Dedifferentiated amniotic fluid mesenchymal stem cell (primary cell): ENCODE results near the gene EML2.
"Not testable (repeated sequence)": the region's sequence is repeated elsewhere in the genome, so short reads cannot be mapped to it uniquely, and the experiment has no call there.

ENCODE experiments used
- DNase-seq: peaks from one replicate; pipeline ENCODE4 v3.0.0-alpha.2; 2016; ENCODE audit errors: extremely low spot score

EML2 gene

DNA sequence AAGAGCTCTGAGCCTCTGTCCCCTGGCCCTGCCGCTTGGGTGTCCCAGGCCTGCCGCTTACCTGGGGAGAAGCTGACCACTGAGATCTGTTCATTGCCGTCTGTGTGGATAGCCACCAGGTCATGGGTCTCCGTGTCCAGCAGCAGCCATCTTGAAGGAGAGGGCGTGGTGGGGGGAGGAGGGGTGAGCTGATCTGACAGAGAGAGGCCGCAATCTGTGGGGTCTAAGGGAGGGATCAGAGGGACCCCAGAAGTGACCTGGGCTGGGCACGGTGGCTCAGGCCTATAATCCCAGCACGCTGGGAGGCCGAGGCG lies 22.5 kb downstream of the EML2 start:
- DNase-seq, result no peak

DNA sequence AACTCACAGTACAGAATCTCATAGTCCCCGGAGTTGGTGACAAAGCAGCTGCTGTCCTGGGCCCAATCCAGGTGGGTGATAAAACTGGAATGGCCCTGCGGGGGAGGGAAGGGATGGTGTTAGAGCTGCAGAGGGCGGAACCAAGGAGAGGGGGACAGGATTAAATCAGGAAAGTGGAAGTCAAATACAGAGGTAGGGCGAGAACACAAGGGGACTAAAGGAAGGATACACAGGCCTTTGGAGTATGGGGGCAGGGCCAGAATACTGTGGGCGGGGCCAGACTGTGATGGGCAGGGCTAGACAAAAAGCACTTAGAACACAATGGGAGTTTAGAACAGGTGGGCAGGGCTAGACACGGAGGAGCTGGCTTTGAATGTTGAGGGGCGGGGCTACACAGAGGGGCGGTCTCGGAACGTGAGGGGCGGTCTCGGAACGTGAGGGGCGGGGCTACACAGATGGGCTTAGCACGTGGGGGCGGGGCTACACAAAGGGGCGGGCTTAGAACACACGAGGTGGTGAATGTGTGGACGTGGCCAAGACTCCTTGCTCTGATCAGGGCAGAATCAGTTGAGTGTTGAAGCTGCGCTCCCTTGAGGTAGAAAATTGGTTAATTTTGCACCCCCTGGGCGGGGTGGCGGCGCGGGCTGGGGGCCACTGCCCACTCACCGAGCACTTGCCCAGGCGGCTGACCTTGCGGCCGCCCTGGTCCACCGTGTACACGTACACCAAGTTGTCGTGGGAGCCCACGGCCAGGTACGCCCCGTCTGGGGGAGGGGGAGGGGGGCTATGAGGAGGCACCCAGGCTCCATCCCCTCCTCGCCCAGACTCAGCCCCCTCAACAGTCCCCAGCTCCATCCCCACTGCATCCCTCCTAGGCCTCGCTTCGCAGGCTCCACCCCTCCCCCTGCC lies 23.1 kb downstream of the EML2 start:
- DNase-seq, result no peak

DNA sequence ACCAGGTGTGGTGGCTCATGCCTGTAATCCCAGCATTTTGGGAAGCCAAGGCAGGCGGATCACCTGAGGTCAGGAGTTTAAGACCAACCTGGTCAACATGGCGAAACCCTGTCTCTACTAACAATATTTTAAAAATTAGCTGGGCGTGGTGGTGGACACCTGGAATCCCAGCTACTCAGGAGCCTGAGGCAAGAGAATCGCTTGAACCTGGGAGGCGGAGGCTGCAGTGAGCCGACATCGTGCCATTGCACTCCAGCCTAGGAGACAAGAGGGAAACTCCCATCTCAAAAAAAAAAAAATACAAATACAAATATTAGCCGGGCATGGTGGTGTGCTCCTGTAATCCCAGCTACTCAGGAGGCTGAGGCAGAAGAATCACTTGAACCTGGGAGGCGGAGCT lies 24.1 kb downstream of the EML2 start:
- not testable (repeated sequence) for DNase-seq

DNA sequence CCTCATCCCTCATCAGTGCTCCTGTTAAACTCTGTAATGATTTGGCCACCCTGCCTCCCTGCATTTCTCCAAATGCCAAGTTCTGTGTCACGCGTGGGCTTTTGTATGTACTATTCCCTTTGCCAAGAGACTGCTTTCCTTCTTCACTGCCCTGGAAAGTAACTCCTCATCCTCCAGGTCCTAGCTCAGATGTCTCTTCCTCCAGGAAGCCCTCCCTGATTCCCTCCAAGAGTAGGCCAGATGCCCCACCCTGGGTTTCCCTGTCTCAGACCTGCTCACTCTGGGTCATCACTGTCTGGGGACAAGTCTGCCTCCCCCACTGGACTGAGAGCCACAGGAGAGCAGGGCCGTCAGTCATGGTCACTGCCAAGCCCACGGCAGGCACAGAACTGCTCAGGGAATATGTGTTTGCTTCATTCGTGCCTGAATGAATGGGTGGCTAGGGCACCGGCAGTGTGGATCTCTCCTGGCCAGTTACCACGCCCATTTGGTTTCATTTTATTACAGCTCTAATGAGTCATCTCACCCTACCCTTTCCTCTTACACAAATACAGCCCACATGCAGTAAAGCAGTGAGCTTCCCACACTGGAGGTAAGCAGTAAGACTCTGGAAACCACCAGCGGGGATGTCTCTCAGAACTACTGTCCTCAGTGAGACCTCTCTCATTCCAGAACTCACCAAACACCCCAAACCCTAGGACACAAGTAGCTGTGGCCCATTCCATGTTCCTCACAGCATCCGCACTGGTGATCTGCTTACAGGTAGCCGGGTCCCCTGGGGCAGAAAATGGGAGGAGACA lies 25.1 kb downstream of the EML2 start:
- peak; percentile 81 for DNase-seq

DNA sequence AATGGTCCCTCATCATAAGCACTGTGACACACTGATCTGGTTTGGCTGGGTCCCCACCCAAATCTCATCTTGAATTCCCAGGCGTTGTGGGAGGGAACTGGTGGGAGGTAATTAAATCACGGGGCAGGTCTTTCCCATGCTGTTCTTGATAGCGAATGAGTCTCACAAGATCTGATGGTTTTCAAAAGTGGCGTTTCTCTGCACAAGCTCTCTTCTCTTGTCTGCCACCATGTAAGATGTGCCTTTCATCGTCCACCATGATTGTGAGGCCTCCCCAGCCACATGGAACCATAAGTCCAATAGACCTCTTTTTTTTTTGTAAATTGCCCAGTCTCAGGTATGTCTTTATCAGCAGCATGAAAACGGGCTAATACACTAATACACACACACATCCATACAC lies 30.2 kb downstream of the EML2 start:
- no peak for DNase-seq

DNA sequence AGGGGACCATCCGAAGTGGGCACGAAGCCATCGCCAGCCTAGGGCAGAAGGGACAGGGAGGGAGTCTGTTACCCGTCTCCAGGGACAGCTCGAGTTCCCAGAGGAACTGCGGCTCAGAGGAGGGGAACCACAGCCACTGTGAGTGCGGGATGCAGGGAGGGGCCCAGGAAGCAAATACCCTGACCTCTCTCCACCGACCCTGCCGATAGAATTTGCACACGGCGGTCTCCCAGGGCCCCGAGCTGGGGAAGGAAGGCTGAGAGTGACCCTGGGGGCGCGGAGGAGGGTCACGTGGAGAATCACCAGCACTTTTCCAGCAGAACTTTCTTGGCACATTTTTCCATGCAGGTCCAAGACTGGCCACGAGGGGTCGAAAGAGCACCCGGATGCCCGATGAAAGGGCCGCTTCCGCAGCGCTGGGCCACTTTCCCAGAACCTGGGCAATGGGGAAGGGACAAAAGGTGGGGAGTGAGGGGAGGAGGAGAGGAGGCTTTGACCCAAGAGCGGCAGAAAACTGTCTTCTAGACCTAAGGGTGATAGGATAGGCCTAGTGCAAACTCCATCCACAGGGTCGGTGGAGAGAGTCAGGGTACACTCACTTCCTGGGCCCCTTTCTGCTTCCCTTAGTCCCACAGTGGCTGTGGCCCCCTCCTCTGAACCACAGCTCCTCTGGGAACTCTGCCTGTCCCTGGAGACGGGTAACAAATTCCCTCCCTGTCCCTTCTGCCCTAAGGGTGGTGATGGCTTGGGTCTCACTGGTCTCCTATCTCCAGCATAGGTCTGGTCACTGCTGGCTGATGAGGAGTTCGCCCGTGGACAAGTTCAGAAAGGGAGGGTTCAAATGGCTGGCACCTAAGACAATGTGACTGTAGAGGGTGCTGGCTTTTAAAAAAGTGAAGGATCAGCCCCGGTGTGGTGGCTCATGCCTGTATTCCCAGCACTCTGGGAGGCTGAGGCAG lies 31.8 kb downstream of the EML2 start:
- peak; percentile 66 for DNase-seq

DNA sequence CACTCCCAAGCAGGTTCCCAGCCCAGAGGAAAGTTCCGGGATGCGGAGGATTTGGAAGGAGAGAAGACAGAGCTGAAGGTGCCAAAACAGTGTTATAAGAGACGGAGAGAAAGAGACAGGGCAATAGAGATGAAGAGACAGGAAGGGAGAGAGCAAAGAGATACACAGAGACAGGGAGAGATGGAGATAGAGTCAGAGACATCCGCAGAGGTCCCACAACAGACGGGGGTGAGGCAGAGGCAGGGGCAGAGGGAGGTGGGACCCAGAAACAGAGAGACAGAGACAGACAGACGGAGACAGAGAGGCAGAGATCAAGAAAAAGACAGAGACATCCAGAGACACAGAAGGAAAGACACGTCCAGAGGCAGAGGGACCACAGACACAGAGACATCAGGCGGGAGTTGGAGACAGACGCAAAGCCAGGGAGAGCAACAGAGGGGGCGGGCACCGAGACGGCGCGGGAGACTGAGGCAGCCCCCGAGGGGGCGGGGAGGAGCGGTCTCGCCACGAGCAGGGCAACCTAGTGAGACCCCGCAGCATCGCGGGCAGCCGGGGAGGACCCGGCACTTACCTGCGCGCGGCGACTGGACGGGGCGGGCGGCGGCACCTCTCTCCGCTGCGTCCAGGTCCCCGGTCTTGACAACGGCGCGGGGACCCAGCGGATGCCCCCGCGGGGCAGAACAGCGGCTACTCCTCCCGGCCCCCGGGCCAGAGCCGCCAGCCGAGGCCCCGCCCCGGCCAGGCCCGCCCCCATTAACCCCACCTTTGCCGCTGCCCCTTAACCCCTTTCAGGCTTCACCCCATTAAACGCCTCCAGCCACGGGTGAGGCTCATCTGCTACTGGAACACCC lies 37.4 kb downstream of the EML2 start, which contains the start of gene GPR4:
GPR4 (minus strand) TSS at position 689 of the 851 bp plus-strand sequence. CDS start 10,346 bp downstream, outside the sequence.
- DNase-seq, result no peak

DNA sequence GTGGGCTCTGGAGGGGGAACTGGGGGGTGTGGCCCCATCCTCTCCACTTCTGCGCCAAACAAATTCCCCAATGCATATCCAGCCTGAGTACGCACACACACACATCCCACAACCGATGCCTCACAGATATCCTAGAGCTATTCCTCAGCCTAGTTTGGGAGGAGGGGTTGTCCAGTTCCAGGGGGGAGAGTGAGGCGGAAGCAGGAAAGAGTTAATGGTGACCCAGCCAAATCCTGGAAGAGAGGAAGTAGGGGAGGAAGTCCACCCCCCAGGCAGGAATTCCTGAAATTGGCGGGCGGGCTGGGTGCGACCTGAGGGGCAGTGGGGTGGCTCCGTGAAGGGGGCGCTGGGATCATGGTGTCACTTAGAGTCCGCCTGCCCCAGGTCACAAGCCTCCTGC lies 38.1 kb downstream of the EML2 start:
- no peak for DNase-seq

DNA sequence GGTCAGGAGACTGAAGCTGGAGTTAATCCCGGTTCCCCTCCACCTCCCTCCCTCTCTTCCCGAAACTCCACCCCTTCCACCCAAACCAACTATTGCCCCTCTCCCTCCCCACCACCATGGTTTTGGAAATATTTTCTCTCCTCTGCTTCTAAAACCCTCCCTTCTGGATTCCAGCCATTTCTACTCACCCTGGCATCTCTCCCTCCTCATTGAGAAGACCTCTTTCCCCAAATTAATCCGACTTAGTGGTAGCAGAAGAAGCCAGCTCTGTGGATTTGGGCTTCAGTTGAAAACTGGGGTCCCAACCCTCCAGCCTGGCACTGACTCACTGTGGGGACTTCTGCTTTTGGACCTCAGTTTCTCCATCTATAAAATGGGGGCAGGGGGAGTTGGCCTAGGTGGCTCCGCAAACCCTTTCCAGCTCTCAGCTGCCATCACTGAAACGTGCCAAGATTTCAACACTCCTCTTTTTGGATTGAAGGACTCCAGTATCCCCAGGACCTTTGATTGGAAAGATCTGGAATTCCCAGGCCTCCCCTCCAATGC lies 38.8 kb downstream of the EML2 start:
- DNase-seq, result no peak

DNA sequence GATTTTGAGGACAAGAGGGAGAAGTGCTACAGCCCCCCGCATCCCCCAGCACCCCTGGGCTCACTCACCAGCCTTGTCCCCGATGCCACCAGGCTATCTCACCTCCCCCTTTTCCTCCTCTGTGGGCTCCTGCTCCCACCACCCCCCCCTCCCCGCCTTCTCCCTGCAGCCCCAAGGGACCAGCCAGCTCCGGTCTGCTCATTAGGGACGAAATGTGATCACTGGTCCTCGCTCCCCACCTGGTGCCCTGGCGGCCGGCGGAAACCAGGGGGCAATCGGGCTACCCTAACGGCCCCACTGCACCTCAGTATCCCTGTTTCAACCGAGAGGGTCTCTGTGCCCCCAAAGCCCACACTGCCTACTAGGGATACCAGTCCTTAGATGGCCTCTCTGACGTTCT lies 39.9 kb downstream of the EML2 start:
- no peak for DNase-seq

DNA sequence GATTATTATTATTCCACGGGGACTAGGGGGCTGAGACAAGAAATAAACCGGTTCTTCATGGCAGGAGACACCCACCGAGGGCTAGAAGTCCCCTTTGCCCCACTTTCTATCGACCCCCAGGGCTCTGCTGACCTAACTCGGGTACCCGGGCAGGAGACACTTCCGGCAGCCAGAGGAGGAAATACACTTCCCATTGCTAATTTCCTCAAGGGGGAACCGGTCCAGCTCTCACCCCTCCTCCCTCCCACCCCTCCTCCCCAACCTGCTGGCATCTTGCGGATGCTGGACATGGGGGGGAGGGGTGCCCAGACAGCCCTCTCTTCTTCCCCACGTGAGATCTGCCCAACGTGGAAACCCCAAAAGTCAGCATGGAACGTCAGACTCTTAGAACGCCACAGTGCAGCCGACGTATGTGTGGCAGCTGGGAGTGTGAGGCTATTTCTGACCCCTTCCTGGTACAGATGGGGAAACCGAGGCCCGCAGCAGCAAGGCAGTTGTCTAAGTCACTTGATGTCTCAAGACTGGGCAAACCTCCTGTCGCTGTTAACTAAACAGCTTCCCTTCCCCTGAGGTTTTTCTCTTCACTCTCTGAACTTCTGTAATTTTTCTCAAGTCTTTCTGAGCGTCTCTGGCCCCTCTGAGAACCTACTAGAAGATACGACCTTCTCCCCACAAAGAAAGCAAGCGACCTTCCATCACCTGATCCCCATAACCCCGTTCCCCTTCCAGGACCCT lies 40.8 kb downstream of the EML2 start:
- DNase-seq, result no peak

DNA sequence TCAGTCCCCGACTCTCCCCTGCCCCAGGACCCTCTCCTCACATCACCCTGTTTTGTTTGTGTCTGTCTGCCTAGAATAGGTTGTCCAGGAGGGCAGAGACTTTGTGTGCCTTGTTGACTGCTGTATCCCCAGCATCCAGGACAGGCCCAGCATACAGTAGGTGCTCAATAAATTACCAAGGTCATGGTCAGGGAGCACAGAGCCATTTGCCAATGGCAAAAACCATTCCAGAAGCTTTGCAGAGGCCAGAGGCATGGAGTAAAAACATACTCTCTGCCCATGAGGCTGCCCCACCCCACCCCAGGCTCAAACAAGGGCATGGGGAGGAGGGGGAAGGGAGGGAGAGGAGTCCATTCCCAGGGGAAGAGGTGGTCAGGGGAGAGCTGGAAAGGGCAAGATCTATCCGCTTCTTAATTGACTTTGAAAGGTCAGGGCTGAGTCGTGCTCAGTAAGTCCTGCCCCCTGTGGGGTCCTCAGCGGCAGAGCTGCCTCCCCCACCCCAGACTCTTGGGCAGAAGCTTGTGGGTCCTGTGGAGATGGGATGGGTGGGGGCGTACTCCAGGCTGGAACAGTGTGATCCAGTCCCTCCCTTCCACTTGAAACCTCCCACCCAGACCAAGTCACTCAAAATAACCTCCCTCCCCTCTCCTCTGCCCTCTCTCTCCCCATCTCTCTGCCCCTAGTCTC lies 41.6 kb downstream of the EML2 start:
- DNase-seq, result no peak

DNA sequence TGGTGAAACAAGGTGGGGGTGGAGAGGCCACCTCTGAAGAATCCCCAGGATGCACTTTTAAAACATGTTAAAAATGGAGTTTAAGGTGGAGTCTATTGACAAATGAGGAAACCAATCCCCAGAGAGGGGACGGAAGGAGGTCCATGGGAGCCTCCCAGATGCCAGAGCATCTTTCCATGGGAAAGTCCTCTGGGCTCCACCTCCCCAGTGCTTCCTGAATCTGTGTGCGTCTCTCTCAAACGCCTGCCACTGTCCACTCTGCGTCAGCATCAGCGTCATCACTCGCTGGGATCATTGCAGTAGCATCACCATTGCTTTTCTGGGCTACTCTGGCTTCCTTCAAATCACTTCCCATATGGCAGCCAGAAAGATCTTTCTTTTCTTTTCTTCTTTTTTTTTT lies 43.4 kb downstream of the EML2 start:
- no peak for DNase-seq

DNA sequence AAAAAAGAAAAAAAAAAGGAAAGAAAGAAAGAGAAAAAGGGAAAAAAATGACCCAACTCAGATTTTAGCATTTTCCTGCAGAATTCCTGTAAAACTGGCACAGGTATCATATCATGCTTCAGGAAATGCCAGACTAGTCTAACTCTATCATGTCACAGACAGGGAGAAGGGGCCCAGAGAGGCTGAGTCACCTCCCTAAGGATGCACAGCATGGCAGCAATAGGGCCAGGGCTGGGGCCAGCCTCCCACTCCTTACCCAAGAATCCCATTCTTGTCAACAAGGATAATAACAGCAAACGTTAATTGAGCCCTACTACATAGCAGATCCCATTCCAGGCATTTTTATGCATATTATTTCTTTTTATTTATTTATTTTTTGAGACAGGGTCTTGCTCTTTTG lies 45.7 kb downstream of the EML2 start:
- DNase-seq, result no peak

DNA sequence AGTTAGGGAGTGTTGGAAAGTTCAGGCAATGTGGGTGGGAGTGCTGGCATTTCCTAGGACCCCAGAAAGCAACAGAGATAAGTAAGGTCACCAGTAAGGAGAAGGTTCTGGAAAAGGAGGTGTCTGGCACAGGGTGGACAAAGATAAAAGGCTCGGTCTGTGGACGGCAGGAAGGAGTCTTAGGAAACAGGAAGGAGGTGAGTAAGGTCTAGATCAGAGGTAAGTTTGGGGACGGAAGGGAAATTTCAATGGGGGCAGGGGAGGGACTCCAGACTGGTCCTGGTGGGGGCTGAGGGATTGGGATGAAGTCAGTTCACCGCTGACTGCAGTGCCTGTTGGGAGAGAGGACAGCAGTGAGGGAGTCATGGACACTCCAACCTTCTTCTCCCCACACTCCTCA lies 46.8 kb downstream of the EML2 start:
- no peak for DNase-seq

DNA sequence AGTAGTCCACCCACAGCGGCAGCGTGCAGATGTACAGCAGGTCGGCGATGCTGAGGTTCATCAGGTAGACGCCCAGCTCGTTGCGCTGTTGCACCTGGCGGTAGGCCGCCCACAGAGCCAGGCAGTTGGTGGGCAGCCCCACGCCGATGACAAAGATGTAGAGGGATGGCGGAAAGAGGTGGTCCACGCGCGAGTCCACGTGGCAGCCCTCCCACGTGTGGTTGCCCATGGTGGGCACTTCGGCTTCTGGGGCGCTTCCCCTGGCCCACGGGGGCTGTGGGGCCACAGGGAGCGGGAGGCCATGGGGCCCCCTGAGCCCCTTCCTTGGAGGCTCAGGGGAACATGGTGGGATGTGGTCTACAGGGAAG lies 47.6 kb downstream of the EML2 start:
- no peak for DNase-seq

DNA sequence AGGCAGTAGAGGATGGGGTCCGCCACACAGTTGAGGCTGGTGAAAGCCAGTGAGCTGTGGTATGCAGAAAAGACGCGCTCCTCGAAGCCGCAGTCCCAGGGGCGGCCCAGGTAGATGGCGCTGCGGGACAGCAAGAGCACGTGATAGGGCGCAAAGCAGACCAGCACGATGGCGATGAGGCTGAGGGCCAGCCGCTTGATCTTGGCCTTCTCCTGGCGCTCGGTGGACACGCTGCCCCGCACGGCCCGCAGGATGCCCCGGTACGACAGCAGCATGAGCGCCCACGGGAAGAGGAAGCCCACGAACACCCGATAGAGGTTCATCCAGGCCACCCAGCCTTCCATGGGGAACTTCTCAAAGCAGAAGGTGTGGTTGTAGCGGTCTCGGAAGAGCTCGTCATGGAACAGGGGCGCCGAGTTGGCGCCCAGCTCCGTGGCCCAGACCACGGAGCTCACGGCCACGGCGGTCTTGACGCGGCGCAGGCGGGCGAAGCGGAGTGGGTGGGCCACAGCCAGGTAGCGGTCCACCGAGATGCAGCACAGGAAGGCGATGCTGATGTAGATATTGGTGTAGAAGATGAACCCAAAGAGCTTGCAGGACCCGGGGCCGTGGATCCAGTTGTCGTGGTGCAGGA lies 48.1 kb downstream of the EML2 start:
- DNase-seq, result no peak

DNA sequence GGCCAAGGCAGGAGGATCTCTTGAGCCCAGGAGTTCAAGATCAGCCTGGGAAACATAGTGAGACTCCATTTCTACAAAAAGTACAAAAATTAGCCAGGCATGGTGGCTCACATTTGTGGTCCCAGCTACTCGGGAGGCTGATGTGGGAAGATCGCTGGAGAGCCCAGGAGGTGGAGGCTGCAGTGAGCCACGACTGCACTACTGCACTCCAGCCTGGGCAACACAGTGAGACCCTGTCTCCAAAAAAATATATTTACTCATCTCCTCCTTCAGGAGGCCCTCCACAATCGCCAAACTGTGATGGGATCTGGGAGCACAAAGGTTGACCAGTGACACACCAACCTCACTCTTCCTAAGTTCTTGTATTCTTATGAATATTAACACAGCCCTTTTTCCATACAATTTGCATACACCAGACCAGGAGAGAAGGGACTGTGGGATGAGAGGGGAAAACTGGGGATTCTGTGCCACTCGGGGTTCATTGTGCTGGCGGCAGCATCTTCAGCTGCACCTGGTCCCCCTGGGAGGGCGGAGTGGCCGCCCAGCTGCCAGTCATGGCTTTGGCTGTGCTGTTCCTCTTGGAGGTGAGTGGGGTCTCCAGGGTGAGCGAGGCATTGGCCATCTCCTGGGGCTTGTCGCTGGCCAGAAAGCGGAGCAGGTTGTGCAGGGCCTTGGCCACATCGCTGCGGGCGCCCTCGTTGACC lies 48.7 kb downstream of the EML2 start:
- no peak for DNase-seq
